ENCODE measurements around the gene RGS12.

The RGS12 gene

GRCh38 chr4:3291411-3291968 is 1.3 kb upstream of the RGS12 start:
- H3K27ac ChIP-seq = peak overlapping the region; percentile 75
- TF ChIP-seq ZFX (IDR thresholded peaks at IDR 0.05) (no peak), CTCF (conservative IDR thresholded peaks at IDR 0.05) (no peak)

GRCh38 chr4:3291969-3292570 is 751 bp upstream of the RGS12 start:
- H3K27ac ChIP-seq = peak overlapping the region; percentile 75
- TF ChIP-seq CTCF (conservative IDR thresholded peaks at IDR 0.05) (no peak), ZFX (IDR thresholded peaks at IDR 0.05) (peak; percentile 59; the same call in 1 of the 2 replicates)

GRCh38 chr4:3293401-3294391 is 875 bp downstream of the RGS12 start:
- TF ChIP-seq CTCF (conservative IDR thresholded peaks at IDR 0.05) = no peak
- peak overlapping the region; percentile 75 for H3K27ac ChIP-seq

GRCh38 chr4:3294401-3295241 is 1.8 kb downstream of the RGS12 start:
- H3K27ac ChIP-seq = no peak overlapping the region
- TF ChIP-seq ZFX (IDR thresholded peaks at IDR 0.05) (no peak), CTCF (conservative IDR thresholded peaks at IDR 0.05) (no peak)

GRCh38 chr4:3295837-3296624 is 3.2 kb downstream of the RGS12 start:
- H3K27ac ChIP-seq = no peak overlapping the region
- TF ChIP-seq CTCF (conservative IDR thresholded peaks at IDR 0.05) = no peak
- no peak for TF ChIP-seq ZFX (IDR thresholded peaks at IDR 0.05)

GRCh38 chr4:3296651-3297050 is 3.8 kb downstream of the RGS12 start:
- TF ChIP-seq CTCF (conservative IDR thresholded peaks at IDR 0.05) = no peak
- no peak for TF ChIP-seq ZFX (IDR thresholded peaks at IDR 0.05)
- no peak overlapping the region for H3K27ac ChIP-seq

All from C4-2B (cell line).